ENCODE measurements around the gene MAGI1. TPM values are rescaled to one million over a fixed set of nuclear protein-coding genes. Genes with fewer than 3 reads are reported as not detected.

Gene MAGI1
- total and polyA plus RNA-seq, 10 donors, result 3.5 to 104 (median 62.3) TPM

DNA sequence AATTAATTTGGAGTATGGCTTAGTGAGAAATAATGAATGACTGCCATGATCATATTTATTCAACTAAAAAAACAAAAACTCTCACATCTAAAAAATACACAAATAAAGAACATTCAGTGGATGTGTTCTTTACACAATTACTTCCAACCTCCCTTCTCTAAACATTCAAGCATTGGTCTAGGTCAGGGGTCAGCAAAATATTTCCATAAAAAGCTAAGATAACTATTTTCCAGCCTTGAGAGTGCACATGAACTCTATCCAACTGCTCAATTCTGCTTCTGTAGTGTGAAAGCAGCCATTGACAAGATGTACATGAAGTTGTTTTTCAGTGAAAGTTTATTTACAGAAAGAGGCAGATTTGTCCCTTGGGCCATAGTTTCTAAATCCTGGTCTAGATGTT lies 406.3 kb downstream of the MAGI1 start:
- TF ChIP-seq, protein P1, sequence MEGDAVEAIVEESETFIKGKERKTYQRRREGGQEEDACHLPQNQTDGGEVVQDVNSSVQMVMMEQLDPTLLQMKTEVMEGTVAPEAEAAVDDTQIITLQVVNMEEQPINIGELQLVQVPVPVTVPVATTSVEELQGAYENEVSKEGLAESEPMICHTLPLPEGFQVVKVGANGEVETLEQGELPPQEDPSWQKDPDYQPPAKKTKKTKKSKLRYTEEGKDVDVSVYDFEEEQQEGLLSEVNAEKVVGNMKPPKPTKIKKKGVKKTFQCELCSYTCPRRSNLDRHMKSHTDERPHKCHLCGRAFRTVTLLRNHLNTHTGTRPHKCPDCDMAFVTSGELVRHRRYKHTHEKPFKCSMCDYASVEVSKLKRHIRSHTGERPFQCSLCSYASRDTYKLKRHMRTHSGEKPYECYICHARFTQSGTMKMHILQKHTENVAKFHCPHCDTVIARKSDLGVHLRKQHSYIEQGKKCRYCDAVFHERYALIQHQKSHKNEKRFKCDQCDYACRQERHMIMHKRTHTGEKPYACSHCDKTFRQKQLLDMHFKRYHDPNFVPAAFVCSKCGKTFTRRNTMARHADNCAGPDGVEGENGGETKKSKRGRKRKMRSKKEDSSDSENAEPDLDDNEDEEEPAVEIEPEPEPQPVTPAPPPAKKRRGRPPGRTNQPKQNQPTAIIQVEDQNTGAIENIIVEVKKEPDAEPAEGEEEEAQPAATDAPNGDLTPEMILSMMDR (IDR thresholded peaks at IDR 0.05 in 8 of 11, conservative IDR thresholded peaks at IDR 0.05 in 3 of 11), result no peak
- TF ChIP-seq POLR2A (IDR thresholded peaks at IDR 0.05) (no peak), POLR2AphosphoS5 (IDR thresholded peaks at IDR 0.05) (no peak)
- H3K27ac ChIP-seq, result no peak overlapping the region
- H3K27me3 ChIP-seq (replicated peaks in 1 of 7), result no peaks in the 10 kb centered on the region
- H3K4me1 ChIP-seq, result no peaks in the 10 kb centered on the region
- intact Hi-C loops (cut with DNase I; ENCODE audit: low total_unique reads), result no loop called here
- no peaks in the 10 kb centered on the region for H3K36me3 ChIP-seq
- no peak for DNase-seq
- H3K4me3 ChIP-seq, result no peak overlapping the region
- H3K9me3 ChIP-seq, result no peaks in the 10 kb centered on the region

DNA sequence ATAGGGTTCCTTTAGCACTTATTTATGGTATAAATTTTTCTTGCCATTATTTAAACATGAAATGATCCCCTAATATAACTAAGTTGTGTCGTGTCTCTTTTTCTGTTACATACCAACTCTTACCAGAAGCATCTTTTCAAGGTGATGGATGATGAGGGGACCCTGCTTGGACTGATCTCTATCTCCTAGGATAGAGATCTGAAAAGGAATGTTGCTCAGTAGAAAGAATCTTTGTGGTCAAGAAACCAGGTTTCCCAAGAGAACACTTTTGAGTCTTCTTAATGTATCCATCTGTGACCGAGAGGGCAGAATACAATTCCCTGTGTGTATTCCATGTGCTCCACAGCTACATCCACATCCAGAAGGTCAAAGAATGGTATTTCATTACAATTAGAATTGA lies 409.7 kb downstream of the MAGI1 start:
- no peak for DNase-seq
- 86 to 90% (median 88%) methylated on average over 2 of the region's 2 CpGs for WGBS, 5 donors
- intact Hi-C loops (cut with DNase I; ENCODE audit: low total_unique reads), result no loop called here
- TF ChIP-seq POLR2AphosphoS5 (IDR thresholded peaks at IDR 0.05) (no peak), POLR2A (IDR thresholded peaks at IDR 0.05) (no peak)
- TF ChIP-seq, protein P1 (IDR thresholded peaks at IDR 0.05 in 8 of 11, conservative IDR thresholded peaks at IDR 0.05 in 3 of 11), result no peak
- Histone ChIP-seq H3K4me3 (no peak overlapping the region), H3K36me3 (no peaks in the 10 kb centered on the region), H3K4me1 (no peaks in the 10 kb centered on the region), H3K9me3 (no peaks in the 10 kb centered on the region), H3K27ac (no peak overlapping the region), H3K27me3 (replicated peaks in 1 of 7) (no peaks in the 10 kb centered on the region)

DNA sequence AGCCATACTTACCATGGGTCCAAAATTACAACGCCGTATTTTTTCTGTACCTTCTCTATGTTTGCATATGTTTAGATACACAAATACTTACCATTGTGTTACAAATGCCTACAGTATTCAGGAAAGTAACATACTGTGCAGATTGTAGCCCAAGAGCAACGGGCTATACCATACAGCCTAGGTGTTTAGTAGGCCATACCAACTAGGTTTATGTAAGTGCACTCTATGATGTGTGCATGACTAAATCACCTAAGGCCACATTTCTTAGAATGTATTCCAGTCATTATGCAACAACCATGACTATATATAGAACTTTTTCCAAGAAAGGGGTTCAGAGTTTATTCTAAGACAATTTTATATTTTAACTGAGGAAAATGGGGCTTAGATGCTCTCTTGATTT lies 411.7 kb downstream of the MAGI1 start:
- Histone ChIP-seq H3K27ac (no peak overlapping the region), H3K4me3 (no peak overlapping the region), H3K9me3 (no peaks in the 10 kb centered on the region), H3K36me3 (no peaks in the 10 kb centered on the region), H3K4me1 (no peaks in the 10 kb centered on the region), H3K27me3 (replicated peaks in 1 of 7) (no peaks in the 10 kb centered on the region)
- DNase-seq, result no peak
- TF ChIP-seq POLR2A (IDR thresholded peaks at IDR 0.05) (no peak), POLR2AphosphoS5 (IDR thresholded peaks at IDR 0.05) (no peak)
- TF ChIP-seq, protein P1 (IDR thresholded peaks at IDR 0.05 in 8 of 11, conservative IDR thresholded peaks at IDR 0.05 in 3 of 11), result no peak
- intact Hi-C loops (cut with DNase I; ENCODE audit: low total_unique reads), result no loop called here
- WGBS, 5 donors, result 92 to 95% (median 93%) methylated on average over 3 of the region's 3 CpGs

- no peaks in the 10 kb centered on the region for H3K4me1 ChIP-seq
- H3K27me3 ChIP-seq (replicated peaks in 1 of 7), result no peaks in the 10 kb centered on the region
- no peak overlapping the region for H3K27ac ChIP-seq
- intact Hi-C loops (cut with DNase I; ENCODE audit: low total_unique reads), result no loop called here
- 45 to 70% (median 56%) methylated on average over 3 of the region's 3 CpGs for WGBS, 5 donors
- H3K4me3 ChIP-seq, result no peak overlapping the region
- no peaks in the 10 kb centered on the region for H3K36me3 ChIP-seq
- no peak for DNase-seq
- no peak for TF ChIP-seq POLR2A (IDR thresholded peaks at IDR 0.05)
- TF ChIP-seq POLR2AphosphoS5 (IDR thresholded peaks at IDR 0.05), result no peak
- TF ChIP-seq, protein P1 (IDR thresholded peaks at IDR 0.05 in 8 of 11, conservative IDR thresholded peaks at IDR 0.05 in 3 of 11), result no peak
- H3K9me3 ChIP-seq, result no peaks in the 10 kb centered on the region
Observed at GRCh38 chr3:65625305-65625704, 413.4 kb downstream of the MAGI1 start.
